A673 (cell line): ENCODE data around the gene MPZL2. TPM values are rescaled to one million over a fixed set of nuclear protein-coding genes. Genes with fewer than 3 reads are reported as not detected.

Experiments used
- BruUV-seq: library from RNA; stranded (reverse); fragments of 400-500 nt; replicated peaks from 2 replicates; lab custom pipeline; 2021; lab: Mats Ljungman, UMichigan
- CTCF ChIA-PET: fragments of 300-600 bp; sonication (Branson Sonifier 250); formaldehyde crosslinking; loops from one replicate; lab custom pipeline; 2022; ENCODE audit warnings: antibody characterized with exemption; lab: Charles Lee
- POLR2A ChIA-PET: fragments of 300-600 bp; sonication (Branson Sonifier 250); formaldehyde crosslinking; loops from one replicate; lab custom pipeline; 2022; ENCODE audit warnings: antibody characterized with exemption; ENCODE audit not compliant: low non-redundant PET; lab: Charles Lee
- DNase-seq: peaks from one replicate; pipeline ENCODE4 v3.0.0-alpha.2; 2015; ENCODE audit warnings: low spot score
- H3K27ac ChIP-seq: fragments of 200-600 bp; sonication (generic); 2 replicates; pipeline ENCODE4 v1.5.1; 2016; ENCODE audit warnings: mixed run types, low read depth, mild to moderate bottlenecking, mixed read lengths, antibody characterized with exemption, low read length; ENCODE audit not compliant: poor library complexity, severe bottlenecking
- H3K27me3 ChIP-seq: fragments of 200-600 bp; sonication (generic); replicated peaks from 2 replicates; pipeline ENCODE4 v1.6.1; 2017; ENCODE audit warnings: mixed run types, low read depth, mild to moderate bottlenecking, mixed read lengths, antibody characterized with exemption, low read length; ENCODE audit not compliant: insufficient read depth, poor library complexity
- H3K36me3 ChIP-seq: fragments of 200-600 bp; sonication (generic); 2 replicates; pipeline ENCODE4 v1.6.1; 2016; ENCODE audit warnings: mixed run types, mild to moderate bottlenecking, mixed read lengths, antibody characterized with exemption, low read length; ENCODE audit not compliant: insufficient read depth, poor library complexity, severe bottlenecking
- H3K4me1 ChIP-seq: fragments of 200-600 bp; sonication (generic); 2 replicates; pipeline ENCODE4 v1.6.1; 2017; ENCODE audit warnings: mixed run types, mild to moderate bottlenecking, mixed read lengths, antibody characterized with exemption, low read length; ENCODE audit not compliant: insufficient read depth, poor library complexity, severe bottlenecking
- H3K4me3 ChIP-seq: fragments of 200-600 bp; sonication (generic); 2 replicates; pipeline ENCODE4 v1.5.1; 2016; ENCODE audit warnings: low read depth, mixed run types, mild to moderate bottlenecking, mixed read lengths, low read length; ENCODE audit not compliant: poor library complexity, severe bottlenecking
- H3K9me3 ChIP-seq: fragments of 200-600 bp; sonication (generic); 2 replicates; pipeline ENCODE4 v1.6.1; 2016; ENCODE audit warnings: mixed run types, low read depth, mild to moderate bottlenecking, mixed read lengths, antibody characterized with exemption, low read length; ENCODE audit not compliant: poor library complexity, severe bottlenecking
- CTCF ChIP-seq: fragments of 300-800, 200-600 bp; sonication (generic); conservative IDR thresholded peaks from 2 replicates; pipeline ENCODE4 v1.5.1; 2017; ENCODE audit warnings: low read depth, mild to moderate bottlenecking, antibody characterized with exemption, low read length, moderate library complexity, mixed read lengths
- EZH2 ChIP-seq: fragments of 200-600 bp; sonication (generic); IDR thresholded peaks from 2 replicates; pipeline ENCODE4 v1.6.1; 2017; ENCODE audit warnings: borderline replicate concordance, low read depth, mild to moderate bottlenecking, mixed read lengths, antibody characterized with exemption, low read length; ENCODE audit not compliant: poor library complexity, severe bottlenecking
- intact Hi-C: fragments of 100-400 bp; cut with micrococcal nuclease; formaldehyde crosslinking; loops from one replicate; pipeline ENCODE4 v1.10.0; 2022; ENCODE audit not compliant: unreplicated experiment
- total RNA-seq: library from RNA; stranded (reverse); gene quantifications from 2 replicates; pipeline ENCODE4 v1.2.3, GENCODE V29; 2021

Gene MPZL2
- total RNA-seq, 1 experiment from 2014 or later: not detected

- ChIA-PET CTCF (interaction anchor here (0.6 kb wide), 1 partner anchor 17 kb away, joined by 3 read pairs; no protein-coding TSS in a partner anchor), POLR2A (no interaction called here)
- Histone ChIP-seq H3K36me3 (no peaks in the 10 kb centered on the region), H3K4me1 (no peaks in the 10 kb centered on the region), H3K9me3 (no peaks in the 10 kb centered on the region), H3K4me3 (no peak overlapping the region), H3K27ac (no peak overlapping the region), H3K27me3 (peaks cover 72% of the 10 kb centered on the region)
- DNase-seq: no peak
- TF ChIP-seq EZH2 (no peak), CTCF (no peak)
- intact Hi-C loops: no loop called here
- BruUV-seq: no TSS peak
Measured at GRCh38 chr11:118222437-118222836, 41.7 kb downstream of the MPZL2 start.

DNA sequence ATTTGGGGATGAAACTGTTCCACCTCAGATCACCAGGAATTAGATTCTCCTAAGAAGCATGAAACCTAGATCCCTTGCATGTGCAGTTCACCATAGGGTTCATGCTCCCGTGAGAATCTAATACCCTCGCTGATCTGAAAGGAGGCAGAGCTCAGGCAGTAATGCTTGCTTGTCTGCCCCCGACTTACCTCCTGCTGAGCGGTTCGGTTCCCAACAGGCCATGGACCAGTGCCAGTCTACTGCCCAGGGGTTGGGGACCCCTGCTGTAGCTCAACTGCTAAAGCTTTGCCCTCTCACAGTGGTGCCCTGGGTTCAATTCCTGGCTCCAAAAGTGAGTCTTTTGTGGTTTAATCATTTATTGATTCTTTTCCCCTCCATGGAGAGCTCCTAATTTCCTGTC is 42.7 kb downstream of the MPZL2 start:
- Histone ChIP-seq H3K36me3 (no peaks in the 10 kb centered on the region), H3K9me3 (no peaks in the 10 kb centered on the region), H3K4me1 (no peaks in the 10 kb centered on the region), H3K27me3 (peaks cover 68% of the 10 kb centered on the region), H3K4me3 (no peak overlapping the region), H3K27ac (no peak overlapping the region)
- BruUV-seq: no TSS peak
- CTCF ChIA-PET: no interaction called here
- no peak for DNase-seq
- intact Hi-C loops: no loop called here
- POLR2A ChIA-PET: no interaction called here
- TF ChIP-seq CTCF (no peak), EZH2 (no peak)

DNA sequence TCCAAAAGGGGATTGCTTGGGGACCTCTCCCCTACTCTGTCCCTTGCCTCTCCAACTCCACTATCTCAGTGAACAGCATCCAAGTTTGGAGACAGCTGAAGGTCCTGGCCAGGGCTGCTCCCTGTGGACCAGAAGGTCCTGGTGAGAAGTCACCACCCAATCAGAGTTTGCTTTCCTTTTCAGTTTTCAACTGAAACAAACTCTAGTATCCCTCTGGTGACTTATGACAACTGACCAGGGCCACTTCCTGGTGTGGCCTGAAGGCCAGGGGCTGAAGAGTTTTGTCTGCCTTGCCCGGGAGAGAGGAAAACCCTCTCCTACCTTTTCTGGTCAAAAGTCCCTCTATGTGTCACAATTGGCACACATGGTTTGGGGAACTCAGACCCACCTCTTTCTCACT is 44.4 kb downstream of the MPZL2 start:
- no peaks in the 10 kb centered on the region for H3K4me1 ChIP-seq
- ChIA-PET POLR2A (no interaction called here), CTCF (no interaction called here)
- no peaks in the 10 kb centered on the region for H3K9me3 ChIP-seq
- DNase-seq: no peak
- no peak for TF ChIP-seq CTCF
- TF ChIP-seq EZH2: no peak
- intact Hi-C loops: no loop called here
- no peak overlapping the region for H3K4me3 ChIP-seq
- H3K27ac ChIP-seq: no peak overlapping the region
- peaks cover 70% of the 10 kb centered on the region for H3K27me3 ChIP-seq
- BruUV-seq: no TSS peak
- no peaks in the 10 kb centered on the region for H3K36me3 ChIP-seq
